Psoas muscle (tissue), 8 donors: ENCODE data around the gene ACTN1. TPM values are rescaled to one million over a fixed set of nuclear protein-coding genes. Genes with fewer than 3 reads are reported as not detected.

ENCODE experiments used
- ATAC-seq, 4 donors: fragments of 200-7000 bp; cut with Tn5 transposase; one replicate each; pipeline ENCODE4 v1.9.1; 2020; ENCODE audit warnings: moderate library complexity in 3 of 4, mild to moderate bottlenecking in 2 of 4
- DNase-seq, 2 donors: peaks; one replicate each; pipeline ENCODE4 v3.0.0-alpha.2; 2020
- H3K27ac ChIP-seq: fragments of 200-600 bp; one replicate; pipeline ENCODE4 v1.8.0; 2022
- H3K27me3 ChIP-seq, 3 donors: fragments of 200-600 bp in 1 of 3; one replicate each; pipeline versions ENCODE4 v1.6.1 to v1.8.0; 2013 to 2022; ENCODE audit warnings: low read length in 2 of 3, mild to moderate bottlenecking in 2 of 3, moderate library complexity in 1 of 3; ENCODE audit not compliant: insufficient read depth in 3 of 3
- H3K36me3 ChIP-seq, 2 donors: fragments of 200-600 bp in 1 of 2; one replicate each; pipeline versions ENCODE4 v1.6.1 to v1.8.0; 2013 to 2022; ENCODE audit warnings: low read depth in 1 of 2, mild to moderate bottlenecking in 1 of 2, moderate library complexity in 1 of 2; ENCODE audit not compliant: insufficient read depth in 1 of 2
- H3K4me1 ChIP-seq: fragments of 200-600 bp; one replicate; pipeline ENCODE4 v1.8.0; 2022
- H3K4me3 ChIP-seq: fragments of 200-600 bp; one replicate; pipeline ENCODE4 v1.8.0; 2022; ENCODE audit warnings: mild to moderate bottlenecking
- H3K9me3 ChIP-seq: fragments of 200-600 bp; one replicate; pipeline ENCODE4 v1.8.0; 2022
- WGBS, 3 donors: extraction: QIAGEN DNeasy Blood & Tissue Kit; methylation state at CpG; one replicate each; pipeline versions ENCODE4 v1.1.6 to v1.1.7; 2013; 5-methylcytosine and 5-hydroxymethylcytosine counted together
- intact Hi-C, 2 donors: fragments of 100-400 bp; cut with DNase I; formaldehyde crosslinking; loops; one replicate each; pipeline versions ENCODE4 v1.11.0 to v1.14.2; 2022
- polyA plus RNA-seq, 3 donors: library from polyadenylated mRNA; stranded (reverse); fragments of 200-250 nt; gene quantifications; one replicate each; pipeline ENCODE4 v1.2.3, GENCODE V29; 2013
- total RNA-seq, 4 donors: library from RNA; stranded (reverse); fragmentation: NEBNext Ultra II Directional in 2 of 4; extraction: Animal tissue kit (Norgen Biotek cat#: 25700) in 2 of 4; gene quantifications; one replicate each; pipeline versions ENCODE4 v1.2.1 to v1.2.4, GENCODE V29; 2021 to 2023
- TF ChIP-seq, protein P1 (sequence below): fragments of 200-600 bp; IDR thresholded peaks from one replicate; pipeline ENCODE4 v1.8.0; 2022; ENCODE audit warnings: antibody characterized with exemption
- donor health status: healthy with polysubstance abuse.
- donor health status: DM: no; HTN: no; CAD: no; lungs with moderate emphysema.
- donor health status: Bipolar disorder and iron deficiency.
- donor health status: healthy.
- donor health status: DM: yes; HTN: yes; CAD: no.
- donor health status: DM: no; HTN: no; CAD: no.
- donor health status: DM: no; HTN: no; CAD: no.
- donor health status: DM: yes; HTN: yes; CAD: no.

The ACTN1 gene
- total and polyA plus RNA-seq, 7 donors = 5.8 to 23.7 (median 10.9) TPM

DNA sequence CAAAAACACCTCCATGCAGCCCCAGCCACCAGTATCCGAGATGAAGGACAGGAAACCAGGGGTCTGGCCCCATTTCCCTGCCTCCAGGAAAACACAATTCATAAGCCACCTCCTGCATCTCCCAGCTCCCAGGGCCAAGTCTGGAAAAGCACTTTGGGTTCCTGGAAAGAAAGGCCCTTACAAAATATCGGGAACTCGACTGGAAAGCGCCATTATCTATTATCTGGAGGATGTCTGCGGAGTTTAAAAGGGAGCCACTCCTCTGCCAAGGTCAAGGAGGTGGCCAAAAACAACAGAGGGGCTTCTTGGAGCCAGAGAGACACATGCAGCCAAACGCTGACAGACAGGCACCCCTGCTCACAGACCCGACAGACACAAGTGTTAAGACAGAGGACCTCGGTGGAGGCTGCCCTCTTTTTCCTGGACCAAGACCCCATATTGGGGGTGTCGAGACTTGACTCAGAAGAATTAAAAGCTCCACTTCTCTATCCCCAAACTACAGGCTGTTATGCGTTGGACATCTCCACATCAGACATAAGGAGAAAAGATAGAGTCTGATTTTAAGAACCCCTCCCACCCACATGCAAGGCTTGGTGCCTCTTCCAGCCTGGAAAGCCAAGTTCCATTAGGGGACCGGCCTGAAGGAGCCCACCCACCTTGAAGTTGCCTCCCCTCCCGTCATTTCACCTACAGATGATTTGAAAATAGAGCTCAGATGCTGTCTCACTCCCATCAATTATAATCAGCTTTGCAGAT is 9.6 kb downstream of the ACTN1 start:
- Histone ChIP-seq H3K4me3 (no peak overlapping the region), H3K27me3 (no peaks in the 10 kb centered on the region), H3K9me3 (no peaks in the 10 kb centered on the region), H3K4me1 (no peaks in the 10 kb centered on the region), H3K27ac (no peak overlapping the region), H3K36me3 (no peaks in the 10 kb centered on the region)
- intact Hi-C loops = loop anchor here in 1 of 2 donors (10.0 kb wide), 1 partner anchor 55 kb away; no protein-coding TSS in a partner anchor
- WGBS, 3 donors = 43 to 52% (median 46%) methylated on average over 12 of the region's 12 CpGs
- no peak for ATAC-seq
- TF ChIP-seq, protein P1, sequence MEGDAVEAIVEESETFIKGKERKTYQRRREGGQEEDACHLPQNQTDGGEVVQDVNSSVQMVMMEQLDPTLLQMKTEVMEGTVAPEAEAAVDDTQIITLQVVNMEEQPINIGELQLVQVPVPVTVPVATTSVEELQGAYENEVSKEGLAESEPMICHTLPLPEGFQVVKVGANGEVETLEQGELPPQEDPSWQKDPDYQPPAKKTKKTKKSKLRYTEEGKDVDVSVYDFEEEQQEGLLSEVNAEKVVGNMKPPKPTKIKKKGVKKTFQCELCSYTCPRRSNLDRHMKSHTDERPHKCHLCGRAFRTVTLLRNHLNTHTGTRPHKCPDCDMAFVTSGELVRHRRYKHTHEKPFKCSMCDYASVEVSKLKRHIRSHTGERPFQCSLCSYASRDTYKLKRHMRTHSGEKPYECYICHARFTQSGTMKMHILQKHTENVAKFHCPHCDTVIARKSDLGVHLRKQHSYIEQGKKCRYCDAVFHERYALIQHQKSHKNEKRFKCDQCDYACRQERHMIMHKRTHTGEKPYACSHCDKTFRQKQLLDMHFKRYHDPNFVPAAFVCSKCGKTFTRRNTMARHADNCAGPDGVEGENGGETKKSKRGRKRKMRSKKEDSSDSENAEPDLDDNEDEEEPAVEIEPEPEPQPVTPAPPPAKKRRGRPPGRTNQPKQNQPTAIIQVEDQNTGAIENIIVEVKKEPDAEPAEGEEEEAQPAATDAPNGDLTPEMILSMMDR = no peak
- DNase-seq = no peak

- Histone ChIP-seq H3K27me3 (no peaks in the 10 kb centered on the region), H3K36me3 (no peaks in the 10 kb centered on the region), H3K9me3 (no peaks in the 10 kb centered on the region), H3K4me1 (no peaks in the 10 kb centered on the region), H3K27ac (no peak overlapping the region), H3K4me3 (no peak overlapping the region)
- ATAC-seq (no peak), DNase-seq (no peak)
- WGBS, 3 donors = 88 to 94% (median 94%) methylated on average over 4 of the region's 4 CpGs
- TF ChIP-seq, protein P1 = no peak
- intact Hi-C loops = no loop called here
These were observed 10.4 kb downstream of the ACTN1 start for GRCh38 chr14:68968721-68969120.

DNA sequence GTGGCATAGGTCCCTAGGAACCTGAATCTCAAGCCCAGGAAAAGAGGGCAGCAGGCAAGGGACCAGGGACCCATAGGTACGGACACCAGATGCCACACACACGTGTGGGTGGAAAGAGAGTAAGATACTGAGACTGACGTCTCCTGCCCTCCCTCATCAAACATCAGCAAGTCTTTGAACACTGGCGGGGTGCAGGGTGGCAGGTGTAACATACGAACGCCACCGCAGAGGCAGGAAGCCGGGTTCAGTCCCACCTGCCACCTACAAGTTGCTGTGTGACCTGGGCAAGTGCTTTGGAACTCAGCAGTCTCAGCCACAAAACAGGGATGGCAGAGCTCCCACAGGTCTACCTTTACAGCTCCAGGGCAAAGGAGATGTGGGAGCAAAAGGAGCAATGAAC is 11.1 kb downstream of the ACTN1 start:
- Histone ChIP-seq H3K4me1 (no peaks in the 10 kb centered on the region), H3K27ac (no peak overlapping the region), H3K9me3 (no peaks in the 10 kb centered on the region), H3K27me3 (no peaks in the 10 kb centered on the region), H3K4me3 (no peak overlapping the region), H3K36me3 (no peaks in the 10 kb centered on the region)
- no peak for DNase-seq
- TF ChIP-seq, protein P1 = no peak
- WGBS, 3 donors = 92 to 97% (median 97%) methylated on average over 8 of the region's 8 CpGs
- no peak for ATAC-seq
- intact Hi-C loops = no loop called here

DNA sequence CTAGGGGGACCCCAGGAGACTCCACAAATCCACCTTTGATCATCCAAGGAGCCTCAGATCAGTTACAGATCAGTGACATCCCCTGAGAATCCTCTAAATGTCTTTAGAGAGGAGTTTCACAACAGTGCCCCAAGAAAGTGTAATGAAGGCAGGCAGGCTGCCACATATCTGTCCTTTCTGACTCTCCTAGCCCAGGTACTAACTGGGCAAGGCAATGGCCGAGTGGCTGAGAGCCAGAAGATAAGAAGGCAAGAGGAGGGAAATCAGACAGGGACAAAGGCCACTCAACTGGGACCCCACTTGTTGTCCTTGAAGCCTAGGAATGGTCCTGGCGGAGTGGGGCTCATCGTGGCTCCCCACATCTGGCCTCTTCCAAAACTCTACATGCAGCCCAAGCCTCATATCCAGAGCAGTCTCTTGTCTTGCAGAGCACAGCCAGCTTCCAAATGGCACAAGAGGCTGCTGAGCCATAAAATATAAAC is 11.6 kb downstream of the ACTN1 start:
- Histone ChIP-seq H3K4me1 (no peaks in the 10 kb centered on the region), H3K36me3 (no peaks in the 10 kb centered on the region), H3K27ac (no peak overlapping the region), H3K9me3 (no peaks in the 10 kb centered on the region), H3K4me3 (no peak overlapping the region), H3K27me3 (no peaks in the 10 kb centered on the region)
- WGBS, 3 donors = 93 to 100% (median 93%) methylated on average over 3 of the region's 3 CpGs
- no peak for DNase-seq
- intact Hi-C loops = no loop called here
- no peak for ATAC-seq
- TF ChIP-seq, protein P1 = no peak
